Measurements from ENCODE around the gene ACACA. TPM values are rescaled to one million over a fixed set of nuclear protein-coding genes. Genes with fewer than 3 reads are reported as not detected.
A peak's percentile ranks its signal among the peaks of the same experiment; 100 is the strongest.

Gene ACACA
- total RNA-seq, 1 donor from 2014 or later, result 111 TPM

DNA sequence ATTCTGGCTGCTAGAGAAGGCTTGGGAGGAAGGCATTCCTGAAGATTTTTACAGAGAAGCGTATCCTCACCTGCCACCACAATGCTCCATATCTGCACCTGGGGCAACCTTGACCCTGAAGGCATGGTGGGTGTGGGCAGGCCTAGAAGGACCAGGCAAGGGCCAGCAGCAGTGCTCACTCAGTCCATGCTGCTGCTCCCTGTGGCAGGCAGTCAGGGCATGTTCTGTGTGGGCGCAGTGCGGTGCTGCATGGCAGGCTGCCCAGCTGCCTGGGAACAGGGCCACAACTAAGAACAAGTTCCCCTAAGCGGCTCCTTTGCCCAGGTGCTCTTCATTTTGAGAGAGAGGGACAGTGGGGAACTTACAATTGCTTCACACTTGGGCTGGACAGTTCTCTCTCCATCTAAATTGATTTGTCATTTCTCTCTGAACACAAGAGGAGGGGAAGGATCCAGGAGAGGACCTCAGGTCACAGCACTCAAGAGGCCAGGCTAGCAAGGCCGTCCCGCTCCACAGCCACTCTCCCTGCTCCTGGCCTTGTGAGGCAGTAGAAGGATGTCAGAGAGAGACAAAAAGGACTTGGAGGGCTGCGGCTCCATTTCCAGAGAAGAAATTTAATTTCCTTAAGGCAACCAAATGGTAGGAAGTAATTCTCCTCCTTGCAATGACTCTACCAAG is 299.1 kb downstream of the ACACA start:
- Mint-ChIP-seq H3K4me1 (ENCODE audit: low read depth) (peaks cover 37% of the 10 kb centered on the region), H3K4me3 (ENCODE audit: low read depth) (no peak overlapping the region), H3K27me3 (no peaks in the 10 kb centered on the region), H3K9me3 (ENCODE audit: low read depth) (no peaks in the 10 kb centered on the region), H3K27ac (peak overlapping the region; percentile 54), H3K36me3 (ENCODE audit: insufficient read depth) (peaks cover 16% of the 10 kb centered on the region)
- TF ChIP-seq, protein P1, sequence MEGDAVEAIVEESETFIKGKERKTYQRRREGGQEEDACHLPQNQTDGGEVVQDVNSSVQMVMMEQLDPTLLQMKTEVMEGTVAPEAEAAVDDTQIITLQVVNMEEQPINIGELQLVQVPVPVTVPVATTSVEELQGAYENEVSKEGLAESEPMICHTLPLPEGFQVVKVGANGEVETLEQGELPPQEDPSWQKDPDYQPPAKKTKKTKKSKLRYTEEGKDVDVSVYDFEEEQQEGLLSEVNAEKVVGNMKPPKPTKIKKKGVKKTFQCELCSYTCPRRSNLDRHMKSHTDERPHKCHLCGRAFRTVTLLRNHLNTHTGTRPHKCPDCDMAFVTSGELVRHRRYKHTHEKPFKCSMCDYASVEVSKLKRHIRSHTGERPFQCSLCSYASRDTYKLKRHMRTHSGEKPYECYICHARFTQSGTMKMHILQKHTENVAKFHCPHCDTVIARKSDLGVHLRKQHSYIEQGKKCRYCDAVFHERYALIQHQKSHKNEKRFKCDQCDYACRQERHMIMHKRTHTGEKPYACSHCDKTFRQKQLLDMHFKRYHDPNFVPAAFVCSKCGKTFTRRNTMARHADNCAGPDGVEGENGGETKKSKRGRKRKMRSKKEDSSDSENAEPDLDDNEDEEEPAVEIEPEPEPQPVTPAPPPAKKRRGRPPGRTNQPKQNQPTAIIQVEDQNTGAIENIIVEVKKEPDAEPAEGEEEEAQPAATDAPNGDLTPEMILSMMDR (IDR thresholded peaks at IDR 0.05; ENCODE audit: unreplicated experiment), result no peak
- no peak for DNase-seq (ENCODE audit: low spot score, unreplicated experiment)

DNA sequence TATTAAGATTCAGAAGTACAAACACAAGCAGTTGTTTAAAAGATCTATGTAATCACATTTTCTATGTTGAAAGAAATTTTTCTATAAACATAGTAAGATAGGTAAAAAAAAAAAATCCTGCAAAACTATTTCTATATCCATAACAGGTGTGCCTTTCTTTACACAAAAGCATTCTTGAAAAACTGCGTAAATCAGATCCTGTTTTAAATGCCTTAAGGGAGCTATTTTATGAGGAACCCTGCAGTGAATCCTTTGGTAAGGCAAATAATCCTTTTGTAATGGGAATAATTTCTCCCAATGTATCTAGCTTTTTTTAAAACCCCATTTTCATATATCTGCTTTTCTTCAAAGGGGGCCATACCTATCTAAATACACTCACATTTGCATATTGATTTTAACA is 300.6 kb downstream of the ACACA start:
- no peak for DNase-seq (ENCODE audit: low spot score, unreplicated experiment)
- Mint-ChIP-seq H3K4me1 (ENCODE audit: low read depth) (peaks cover 34% of the 10 kb centered on the region), H3K36me3 (ENCODE audit: insufficient read depth) (peaks cover 10% of the 10 kb centered on the region), H3K4me3 (ENCODE audit: low read depth) (no peak overlapping the region), H3K27ac (peak overlapping the region; percentile 63), H3K9me3 (ENCODE audit: low read depth) (no peaks in the 10 kb centered on the region), H3K27me3 (no peaks in the 10 kb centered on the region)
- TF ChIP-seq, protein P1 (IDR thresholded peaks at IDR 0.05; ENCODE audit: unreplicated experiment), result no peak

DNA sequence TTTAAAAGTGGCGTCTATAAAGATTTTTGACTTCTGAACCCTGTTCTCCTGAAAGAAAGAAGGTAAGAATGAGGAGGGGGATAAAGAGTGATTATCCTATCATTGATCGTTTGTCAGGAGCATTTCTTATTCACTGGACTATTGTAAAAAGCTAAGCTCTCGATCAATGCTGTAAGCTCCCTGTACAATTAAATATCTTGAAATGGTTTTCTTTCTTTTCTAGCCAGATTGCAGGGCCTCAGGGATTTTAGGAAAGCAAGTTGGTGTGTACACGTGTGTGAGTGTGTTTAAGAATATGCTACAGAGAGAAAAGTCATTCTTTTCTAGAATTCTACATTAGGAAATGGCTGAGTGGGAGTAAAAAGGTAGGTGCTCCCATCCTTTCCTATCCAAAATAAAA is 303.4 kb downstream of the ACACA start:
- no peaks in the 10 kb centered on the region for H3K27me3 Mint-ChIP-seq
- H3K27ac Mint-ChIP-seq, result peak overlapping the region; percentile 10
- no peak for DNase-seq (ENCODE audit: low spot score, unreplicated experiment)
- no peaks in the 10 kb centered on the region for H3K9me3 Mint-ChIP-seq (ENCODE audit: low read depth)
- peaks cover 8% of the 10 kb centered on the region for H3K36me3 Mint-ChIP-seq (ENCODE audit: insufficient read depth)
- H3K4me3 Mint-ChIP-seq (ENCODE audit: low read depth), result no peak overlapping the region
- H3K4me1 Mint-ChIP-seq (ENCODE audit: low read depth), result peaks cover 38% of the 10 kb centered on the region
- TF ChIP-seq, protein P1 (IDR thresholded peaks at IDR 0.05; ENCODE audit: unreplicated experiment), result no peak

GRCh38 chr17:37101306-37101705 is 305.3 kb downstream of the ACACA start:
- DNase-seq (ENCODE audit: low spot score, unreplicated experiment), result no peak
- peaks cover 27% of the 10 kb centered on the region for H3K4me1 Mint-ChIP-seq (ENCODE audit: low read depth)
- no peaks in the 10 kb centered on the region for H3K9me3 Mint-ChIP-seq (ENCODE audit: low read depth)
- no peaks in the 10 kb centered on the region for H3K27me3 Mint-ChIP-seq
- no peak overlapping the region for H3K4me3 Mint-ChIP-seq (ENCODE audit: low read depth)
- no peak overlapping the region for H3K27ac Mint-ChIP-seq
- H3K36me3 Mint-ChIP-seq (ENCODE audit: insufficient read depth), result peaks cover 10% of the 10 kb centered on the region
- TF ChIP-seq, protein P1 (IDR thresholded peaks at IDR 0.05; ENCODE audit: unreplicated experiment), result no peak

- no peak for DNase-seq (ENCODE audit: low spot score, unreplicated experiment)
- TF ChIP-seq, protein P1 (IDR thresholded peaks at IDR 0.05; ENCODE audit: unreplicated experiment), result no peak
- Mint-ChIP-seq H3K4me1 (ENCODE audit: low read depth) (peaks cover 19% of the 10 kb centered on the region), H3K36me3 (ENCODE audit: insufficient read depth) (peaks cover 13% of the 10 kb centered on the region), H3K9me3 (ENCODE audit: low read depth) (no peaks in the 10 kb centered on the region), H3K4me3 (ENCODE audit: low read depth) (no peak overlapping the region), H3K27me3 (no peaks in the 10 kb centered on the region), H3K27ac (no peak overlapping the region)
These were observed 306.4 kb downstream of the ACACA start for GRCh38 chr17:37100231-37100630.
